H1 (cell line): ENCODE results near the gene GPR18.

Experiments used
- JUN ChIP-seq: IDR thresholded peaks from 2 replicates; pipeline ENCODE4 v1.6.1; 2011; ENCODE audit warnings: low read depth, mild to moderate bottlenecking, improper control_type of control experiment, low read length
- POLR2A ChIP-seq, 2 experiments: IDR thresholded peaks; 1 replicate in 1 of 2; 2 replicates in 1 of 2; pipeline ENCODE4 v1.6.1; 2011; ENCODE audit warnings: low read depth in 2 of 2, low read length in 2 of 2, mild to moderate bottlenecking in 2 of 2; ENCODE audit errors: control extremely low read depth in 1 of 2

DNA sequence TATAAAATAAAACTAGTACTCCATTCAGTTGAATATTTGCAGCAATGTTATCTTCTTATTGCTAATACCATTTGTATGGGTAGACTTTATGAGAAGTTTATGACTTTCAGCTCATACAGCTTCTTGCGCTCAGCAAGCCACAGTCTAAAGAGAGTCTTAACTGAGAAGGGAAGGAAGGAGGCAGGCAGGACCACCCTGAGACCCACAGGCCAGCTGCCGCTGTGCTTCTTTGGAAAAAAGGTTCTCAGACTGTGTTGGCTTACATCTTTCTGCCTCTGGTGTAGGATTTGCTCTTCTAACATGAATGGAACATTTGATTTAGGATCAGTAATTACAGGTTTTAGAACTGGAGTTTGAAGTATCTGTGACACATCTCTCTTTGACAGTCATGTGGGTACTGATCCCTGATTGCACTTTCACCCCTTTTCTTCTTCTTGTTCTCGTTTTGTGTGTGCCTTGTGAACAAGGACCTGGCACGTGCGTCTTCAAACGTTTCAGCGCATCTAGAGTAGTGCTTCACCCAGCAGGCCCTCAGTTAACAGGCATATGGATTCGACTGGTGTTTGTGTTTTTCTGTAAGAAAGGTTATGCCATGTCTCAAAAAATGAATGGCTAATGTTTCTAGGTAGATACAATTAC, 7.1 kb upstream of the GPR18 start:
- TF ChIP-seq POLR2A (IDR thresholded peaks at IDR 0.05; ENCODE audit: control extremely low read depth in 1 of 2, low read depth in 2 of 2, low read length in 2 of 2), result no peak
- no peak for TF ChIP-seq JUN
